AG09319 (cell line): ENCODE data around the gene ZC3H18.

Source experiments
- DNase-seq: peaks from one replicate; pipeline ENCODE4 v3.0.0-alpha.2; 2010; ENCODE audit warnings: low read depth; ENCODE audit errors: extremely low read depth
- TF ChIP-seq, protein P1 (sequence below): IDR thresholded peaks from 2 replicates; pipeline ENCODE4 v1.5.1; 2011; ENCODE audit warnings: low read depth, mild to moderate bottlenecking, inconsistent platforms, low read length, moderate library complexity

The ZC3H18 gene

DNA sequence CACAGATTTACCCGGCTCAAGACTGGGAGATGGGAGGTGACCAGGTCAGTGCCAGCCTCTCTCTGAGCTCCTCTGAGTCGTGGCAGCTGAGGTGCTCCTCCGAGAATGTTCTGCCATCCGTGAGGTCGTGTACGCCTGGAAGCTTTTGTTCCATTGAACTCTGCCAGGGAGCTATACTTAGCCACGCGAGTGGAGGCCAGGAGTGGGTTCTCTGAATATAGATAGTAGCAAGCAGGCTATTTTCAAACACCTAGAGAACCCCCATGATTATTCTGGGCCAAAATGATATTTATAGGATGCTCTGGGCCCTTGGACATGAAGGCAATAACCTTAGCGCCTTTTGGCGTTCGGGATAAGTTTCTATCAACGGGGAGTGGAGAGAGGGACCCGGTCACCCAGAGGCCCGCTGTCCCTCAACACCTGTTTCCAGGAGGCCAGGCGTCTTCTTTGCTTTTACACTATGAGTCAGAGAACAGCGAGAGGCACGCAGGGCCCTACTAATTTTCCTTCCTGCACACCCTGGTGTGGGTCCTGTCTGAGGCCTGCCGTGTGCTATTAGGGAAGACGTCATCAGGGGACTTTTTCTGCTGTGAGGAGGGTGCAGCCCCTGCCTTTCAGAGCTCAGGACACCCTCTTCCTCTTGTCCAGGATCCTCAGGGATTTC lies 103.6 kb downstream of the ZC3H18 start:
- TF ChIP-seq, protein P1, sequence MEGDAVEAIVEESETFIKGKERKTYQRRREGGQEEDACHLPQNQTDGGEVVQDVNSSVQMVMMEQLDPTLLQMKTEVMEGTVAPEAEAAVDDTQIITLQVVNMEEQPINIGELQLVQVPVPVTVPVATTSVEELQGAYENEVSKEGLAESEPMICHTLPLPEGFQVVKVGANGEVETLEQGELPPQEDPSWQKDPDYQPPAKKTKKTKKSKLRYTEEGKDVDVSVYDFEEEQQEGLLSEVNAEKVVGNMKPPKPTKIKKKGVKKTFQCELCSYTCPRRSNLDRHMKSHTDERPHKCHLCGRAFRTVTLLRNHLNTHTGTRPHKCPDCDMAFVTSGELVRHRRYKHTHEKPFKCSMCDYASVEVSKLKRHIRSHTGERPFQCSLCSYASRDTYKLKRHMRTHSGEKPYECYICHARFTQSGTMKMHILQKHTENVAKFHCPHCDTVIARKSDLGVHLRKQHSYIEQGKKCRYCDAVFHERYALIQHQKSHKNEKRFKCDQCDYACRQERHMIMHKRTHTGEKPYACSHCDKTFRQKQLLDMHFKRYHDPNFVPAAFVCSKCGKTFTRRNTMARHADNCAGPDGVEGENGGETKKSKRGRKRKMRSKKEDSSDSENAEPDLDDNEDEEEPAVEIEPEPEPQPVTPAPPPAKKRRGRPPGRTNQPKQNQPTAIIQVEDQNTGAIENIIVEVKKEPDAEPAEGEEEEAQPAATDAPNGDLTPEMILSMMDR: no peak
- DNase-seq: no peak

DNA sequence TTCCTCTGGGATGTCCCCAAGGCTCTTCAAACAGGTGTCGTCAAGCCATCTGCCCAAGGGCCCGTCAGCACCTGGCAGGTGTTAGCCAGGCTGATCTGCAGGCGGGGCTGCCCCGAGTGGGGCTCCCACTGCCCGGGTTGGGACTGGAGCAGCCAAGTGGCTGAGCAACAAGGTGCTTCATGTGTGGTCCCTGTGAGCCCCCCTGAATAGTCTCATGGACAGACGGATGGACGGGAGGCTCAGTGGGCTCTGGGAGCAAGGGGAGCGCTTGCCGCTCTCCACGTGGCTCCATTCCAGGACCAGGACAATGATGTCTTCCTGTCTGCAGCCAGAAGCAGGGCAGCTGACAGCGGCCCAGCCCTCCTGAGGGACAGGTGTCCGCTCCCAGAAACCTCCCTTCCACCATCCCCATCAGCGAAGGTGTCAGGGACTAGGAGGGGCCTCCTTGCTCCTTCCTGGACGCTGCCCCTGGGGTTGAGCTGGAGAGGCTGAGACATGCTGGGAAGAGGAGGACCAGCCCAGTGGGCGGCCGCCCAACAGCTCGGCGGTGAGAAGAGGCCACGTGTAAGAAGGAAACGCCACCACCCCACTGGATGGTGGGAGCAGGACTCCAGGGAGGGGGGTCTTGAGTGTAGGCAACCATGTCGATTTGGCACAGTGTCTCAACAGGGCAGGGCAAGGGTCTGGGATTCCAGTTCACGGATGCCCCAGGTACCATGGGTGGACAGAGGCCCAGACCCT lies 106.5 kb downstream of the ZC3H18 start:
- TF ChIP-seq, protein P1: no peak

GRCh38 chr16:88677721-88678120 lies 107.5 kb downstream of the ZC3H18 start:
- DNase-seq: no peak
- TF ChIP-seq, protein P1: no peak

More for the DNA sequence above, 106.5 kb downstream of the ZC3H18 start:
- DNase-seq: no peak

- no peak for DNase-seq
- TF ChIP-seq, protein P1: no peak
Measured at GRCh38 chr16:88678224-88678979, 108.2 kb downstream of the ZC3H18 start.

- TF ChIP-seq, protein P1: no peak
- DNase-seq: no peak
Measured at GRCh38 chr16:88680554-88681083, 110.4 kb downstream of the ZC3H18 start.

DNA sequence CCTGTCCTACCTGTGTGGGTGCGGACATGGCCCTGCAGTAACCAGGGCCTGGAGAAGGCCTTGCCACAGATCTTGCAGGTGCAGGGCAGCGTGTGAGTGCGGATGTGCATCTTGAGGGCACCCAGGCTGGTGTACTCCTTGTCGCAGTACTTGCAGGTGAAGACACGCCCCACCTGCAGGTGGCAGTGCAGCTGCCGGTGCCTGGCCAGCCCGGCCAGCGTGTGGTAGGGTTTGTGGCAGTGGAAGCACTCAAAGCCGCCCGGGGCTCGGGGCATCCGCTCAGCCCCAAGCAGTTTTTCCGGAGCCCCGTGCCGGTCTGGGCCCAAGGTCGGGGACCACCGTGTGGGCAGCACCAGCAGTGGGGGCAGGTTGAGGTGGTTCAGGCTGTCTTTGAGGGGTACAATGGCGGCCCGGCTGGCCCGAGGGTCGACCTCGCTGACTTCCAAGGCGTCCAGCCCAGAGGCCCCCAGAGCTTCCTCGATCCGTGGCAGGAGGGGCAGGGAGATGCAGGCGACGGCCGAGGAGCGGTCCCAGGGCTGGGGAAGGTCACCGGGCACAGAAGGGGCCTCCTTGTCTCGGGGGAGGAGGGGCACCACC lies 111.0 kb downstream of the ZC3H18 start:
- TF ChIP-seq, protein P1: no peak; the same call in 1 of the 2 replicates

More for the DNA sequence above, 111.0 kb downstream of the ZC3H18 start:
- no peak for DNase-seq
